HepG2 (cell line): ENCODE measurements around the gene VASH2. TPM values are rescaled to one million over a fixed set of nuclear protein-coding genes. Genes with fewer than 3 reads are reported as not detected.

ENCODE experiments used
- ATAC-seq: fragments of 200-7000 bp; cut with Tn5 transposase; 3 replicates; pipeline ENCODE4 v1.9.1; 2020; ENCODE audit warnings: mild to moderate bottlenecking, moderate library complexity
- BruUV-seq: library from RNA; stranded (reverse); fragments of 400-500 nt; replicated peaks from 2 replicates; lab custom pipeline; 2021; lab: Mats Ljungman, UMichigan
- CTCF ChIA-PET: fragments of 300-600 bp; formaldehyde crosslinking; extraction: SDS; loops from one replicate; lab custom pipeline; 2021; ENCODE audit warnings: low total read pairs, inconsistent platforms, low intra/inter-chr PET ratio; lab: Yijun Ruan, JAX
- POLR2A ChIA-PET: fragments of 350-600 bp; sonication (Branson Sonifier 250); formaldehyde crosslinking; loops from one replicate; lab custom pipeline; 2020; ENCODE audit warnings: antibody characterized with exemption, inconsistent platforms; lab: Yijun Ruan, JAX
- DNase-seq: peaks from one replicate; pipeline ENCODE4 v3.0.0-alpha.2; 2015; ENCODE audit warnings: low spot score
- FAIRE-seq: peaks from 3 replicates; lab custom pipeline; 2011; peaks lifted over from hg19 to GRCh38; lab: Jason Lieb, UNC
- H2AFZ ChIP-seq: one replicate; pipeline ENCODE4 v1.6.1; 2011; ENCODE audit warnings: low read length, inconsistent platforms
- H3K27ac ChIP-seq: fragments of 300-600 bp; 3 replicates; pipeline ENCODE4 v1.8.0; 2011; ENCODE audit warnings: mixed run types, mild to moderate bottlenecking, mixed read lengths, low read length, inconsistent platforms; ENCODE audit not compliant: insufficient read depth; ENCODE audit errors: extremely low read length
- H3K27me3 ChIP-seq, 2 experiments: fragments of 200-600 bp in 1 of 2; 2 replicates in 1 of 2; 3 replicates in 1 of 2; pipeline versions ENCODE4 v1.6.0 to v1.8.0; 2011; ENCODE audit warnings: low read length in 2 of 2, mild to moderate bottlenecking in 2 of 2, moderate library complexity in 2 of 2, inconsistent platforms in 1 of 2; ENCODE audit not compliant: insufficient read depth in 2 of 2, control insufficient read depth in 1 of 2
- H3K36me3 ChIP-seq, 2 experiments: fragments of 200-600 bp in 1 of 2; replicated peaks in 1 of 2; 2 replicates in 1 of 2; 3 replicates in 1 of 2; pipeline versions ENCODE4 v1.5.1 to v1.8.0; 2011; ENCODE audit warnings: low read length in 2 of 2, inconsistent platforms in 1 of 2; ENCODE audit not compliant: insufficient read depth in 2 of 2, control insufficient read depth in 1 of 2
- H3K4me1 ChIP-seq: 2 replicates; pipeline ENCODE4 v1.5.1; 2012; ENCODE audit warnings: low read length, inconsistent platforms; ENCODE audit not compliant: insufficient read depth
- H3K4me2 ChIP-seq: 2 replicates; pipeline ENCODE4 v1.6.0; 2011; ENCODE audit warnings: low read depth, low read length, inconsistent platforms
- H3K4me3 ChIP-seq, 3 experiments: fragments of 200-600 bp in 1 of 3; sonication (generic), shearing (Covaris generic) in 1 of 3; replicated peaks in 1 of 3; 2 replicates each; pipeline ENCODE4 v1.5.1; 2011 to 2016; ENCODE audit warnings: low read length in 3 of 3, inconsistent platforms in 2 of 3, low read depth in 2 of 3, mild to moderate bottlenecking in 2 of 3, control low read depth in 1 of 3, mixed read lengths in 1 of 3; ENCODE audit not compliant: insufficient read depth in 1 of 3
- H3K79me2 ChIP-seq: one replicate; pipeline ENCODE4 v1.6.1; 2011; ENCODE audit warnings: low read length, inconsistent platforms; ENCODE audit not compliant: insufficient read depth
- H3K9ac ChIP-seq: 2 replicates; pipeline ENCODE4 v1.6.0; 2011; ENCODE audit warnings: mild to moderate bottlenecking, low read depth, low read length, inconsistent platforms; ENCODE audit not compliant: insufficient read depth
- H3K9me3 ChIP-seq: 2 replicates; pipeline ENCODE4 v1.5.1; 2012; ENCODE audit warnings: mild to moderate bottlenecking, low read length
- H4K20me1 ChIP-seq: 2 replicates; pipeline ENCODE4 v1.6.0; 2011; ENCODE audit warnings: inconsistent platforms, mild to moderate bottlenecking, low read length, moderate library complexity; ENCODE audit not compliant: insufficient read depth
- AGO1 ChIP-seq: fragments of 200-400 bp; formaldehyde crosslinking; IDR thresholded peaks from 2 replicates; pipeline ENCODE4 v1.6.1; 2017; ENCODE audit warnings: mild to moderate bottlenecking, low read depth, low read length, moderate library complexity; ENCODE audit not compliant: poor library complexity, severe bottlenecking
- HNRNPUL1 ChIP-seq: fragments of 200-400 bp; formaldehyde crosslinking; IDR thresholded peaks from 2 replicates; pipeline ENCODE4 v1.6.1; 2017; ENCODE audit warnings: low read depth, mild to moderate bottlenecking, low read length, moderate library complexity
- MIXL1 ChIP-seq: IDR thresholded peaks from 2 replicates; pipeline ENCODE4 v1.6.1; 2016
- MYNN ChIP-seq: sonication (generic); formaldehyde crosslinking; IDR thresholded peaks from 2 replicates; pipeline ENCODE4 v1.4.0; 2020; ENCODE audit warnings: mild to moderate bottlenecking, low read depth, missing genetic modification reagents
- ZNF280D ChIP-seq: sonication (generic); formaldehyde crosslinking; IDR thresholded peaks from 2 replicates; pipeline ENCODE4 v1.5.1; 2020; ENCODE audit warnings: mild to moderate bottlenecking, missing genetic modification reagents
- ZNF30 ChIP-seq: sonication (generic); formaldehyde crosslinking; IDR thresholded peaks from 2 replicates; pipeline ENCODE4 v1.5.0; 2020; ENCODE audit warnings: mild to moderate bottlenecking, missing genetic modification reagents
- ZNF407 ChIP-seq: sonication (generic); formaldehyde crosslinking; IDR thresholded peaks from one replicate; pipeline ENCODE4 v1.5.1; 2020; ENCODE audit warnings: mild to moderate bottlenecking, missing genetic modification reagents; ENCODE audit errors: not compliant biosample characterization
- ZNF589 ChIP-seq: sonication (generic); formaldehyde crosslinking; conservative IDR thresholded peaks from 2 replicates; pipeline ENCODE4 v1.8.0; 2022; ENCODE audit warnings: mild to moderate bottlenecking, moderate library complexity, missing genetic modification reagents
- WGBS: methylation state at CpG from one replicate; pipeline ENCODE4 v1.1.6; 2017; ENCODE audit warnings: low lambda C conversion rate; 5-methylcytosine and 5-hydroxymethylcytosine counted together
- in situ Hi-C: cut with HindIII; loops from 2 replicates; pipeline ENCODE4 v1.10.0; 2017; ENCODE audit warnings: low pct_unique_long_range_greater_than_20kb; ENCODE audit not compliant: extremely low pct_ligation_motif_present
- intact Hi-C: fragments of 100-400 bp; cut with micrococcal nuclease; formaldehyde crosslinking; loops from one replicate; pipeline ENCODE4 v1.10.0; 2022; ENCODE audit not compliant: unreplicated experiment
- polyA plus RNA-seq, 8 experiments: library from polyadenylated mRNA; depleted of rRNA in 3 of 8; stranded (reverse) in 7 of 8; unstranded in 1 of 8; fragments of >200 nt; fragmentation: Illumina TruSeq in 4 of 8; extraction: Trizol in 4 of 8; gene quantifications; 2 replicates each; pipeline versions ENCODE4 v1.2.1 to v1.2.3, GENCODE V29; 2011 to 2016; ENCODE audit warnings: low read depth in 4 of 8, missing spikeins in 1 of 8, mixed read lengths in 1 of 8; ENCODE audit not compliant: insufficient read depth in 1 of 8
- total RNA-seq, 5 experiments: library from RNA; depleted of rRNA; stranded (reverse); fragments of >200 nt; fragmentation: Illumina TruSeq; extraction: Trizol; gene quantifications; 2 replicates each; pipeline ENCODE4 v1.2.3, GENCODE V29; 2016; ENCODE audit warnings: low read depth in 1 of 5
- TF ChIP-seq, protein P1 (sequence below), 2 experiments: fragments of 450-650 bp in 1 of 2; sonication (generic) in 1 of 2; formaldehyde crosslinking; IDR thresholded peaks; 2 replicates each; pipeline versions ENCODE4 v1.5.0 to v1.8.0; 2020 to 2022; ENCODE audit warnings: mild to moderate bottlenecking in 1 of 2, missing genetic modification reagents in 1 of 2
- TF ChIP-seq, protein P2 (sequence below): sonication (generic); formaldehyde crosslinking; IDR thresholded peaks from 2 replicates; pipeline ENCODE4 v1.4.0; 2020; ENCODE audit warnings: mild to moderate bottlenecking, missing genetic modification reagents

The VASH2 gene
- total and polyA plus RNA-seq, 2 of the 13 experiments (the other 11 are each of a cell fraction or from before 2014, with no cell fraction given): 0.44 to 1.00 TPM

DNA sequence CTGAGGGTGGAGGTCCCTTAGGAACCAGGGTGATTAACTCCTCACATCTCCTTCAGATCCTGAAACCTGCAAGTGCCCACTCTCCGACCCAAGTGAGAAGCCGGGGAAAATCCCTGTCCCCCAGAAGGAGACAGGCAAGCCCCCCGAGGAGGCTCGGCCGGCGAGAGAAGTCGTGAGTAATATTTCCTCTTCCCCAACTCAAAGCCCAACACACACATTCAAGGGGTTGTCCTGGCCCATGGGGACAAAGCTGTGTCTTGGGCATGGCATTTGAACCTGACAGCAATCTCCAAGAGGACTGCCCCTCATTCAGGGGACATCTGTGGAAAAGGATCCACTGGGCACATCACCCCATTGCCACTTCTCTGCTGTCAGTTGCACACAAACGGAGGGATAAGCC is 23.6 kb downstream of the VASH2 start:
- H3K9me3 ChIP-seq: no peaks in the 10 kb centered on the region
- H3K9ac ChIP-seq: no peak overlapping the region
- no peak overlapping the region for H3K4me2 ChIP-seq
- intact Hi-C loops (no loop called here), in situ Hi-C loops (no loop called here)
- ChIA-PET POLR2A (no interaction called here), CTCF (no interaction called here)
- FAIRE-seq (no peak), ATAC-seq (no peak), DNase-seq (no peak)
- H3K36me3 ChIP-seq: no peaks in the 10 kb centered on the region
- no peak overlapping the region for H3K27ac ChIP-seq
- WGBS: 82% methylated on average over 3 of the region's 8 CpGs
- no peaks in the 10 kb centered on the region; a peak in 1 of 5 replicates for H3K27me3 ChIP-seq
- H3K4me1 ChIP-seq: no peaks in the 10 kb centered on the region
- no TSS peak for BruUV-seq
- no peaks in the 10 kb centered on the region for H4K20me1 ChIP-seq
- no peaks in the 10 kb centered on the region for H3K79me2 ChIP-seq
- H2AFZ ChIP-seq: no peak overlapping the region
- H3K4me3 ChIP-seq: no peak overlapping the region
- TF ChIP-seq ZNF589 (CRISPR knock-in tag): no peak
- TF ChIP-seq, protein P1, sequence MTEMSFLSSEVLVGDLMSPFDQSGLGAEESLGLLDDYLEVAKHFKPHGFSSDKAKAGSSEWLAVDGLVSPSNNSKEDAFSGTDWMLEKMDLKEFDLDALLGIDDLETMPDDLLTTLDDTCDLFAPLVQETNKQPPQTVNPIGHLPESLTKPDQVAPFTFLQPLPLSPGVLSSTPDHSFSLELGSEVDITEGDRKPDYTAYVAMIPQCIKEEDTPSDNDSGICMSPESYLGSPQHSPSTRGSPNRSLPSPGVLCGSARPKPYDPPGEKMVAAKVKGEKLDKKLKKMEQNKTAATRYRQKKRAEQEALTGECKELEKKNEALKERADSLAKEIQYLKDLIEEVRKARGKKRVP (CRISPR knock-in tag; IDR thresholded peaks at IDR 0.05): no peak
- TF ChIP-seq AGO1: no peak
- no peak for TF ChIP-seq HNRNPUL1
- TF ChIP-seq, protein P2, sequence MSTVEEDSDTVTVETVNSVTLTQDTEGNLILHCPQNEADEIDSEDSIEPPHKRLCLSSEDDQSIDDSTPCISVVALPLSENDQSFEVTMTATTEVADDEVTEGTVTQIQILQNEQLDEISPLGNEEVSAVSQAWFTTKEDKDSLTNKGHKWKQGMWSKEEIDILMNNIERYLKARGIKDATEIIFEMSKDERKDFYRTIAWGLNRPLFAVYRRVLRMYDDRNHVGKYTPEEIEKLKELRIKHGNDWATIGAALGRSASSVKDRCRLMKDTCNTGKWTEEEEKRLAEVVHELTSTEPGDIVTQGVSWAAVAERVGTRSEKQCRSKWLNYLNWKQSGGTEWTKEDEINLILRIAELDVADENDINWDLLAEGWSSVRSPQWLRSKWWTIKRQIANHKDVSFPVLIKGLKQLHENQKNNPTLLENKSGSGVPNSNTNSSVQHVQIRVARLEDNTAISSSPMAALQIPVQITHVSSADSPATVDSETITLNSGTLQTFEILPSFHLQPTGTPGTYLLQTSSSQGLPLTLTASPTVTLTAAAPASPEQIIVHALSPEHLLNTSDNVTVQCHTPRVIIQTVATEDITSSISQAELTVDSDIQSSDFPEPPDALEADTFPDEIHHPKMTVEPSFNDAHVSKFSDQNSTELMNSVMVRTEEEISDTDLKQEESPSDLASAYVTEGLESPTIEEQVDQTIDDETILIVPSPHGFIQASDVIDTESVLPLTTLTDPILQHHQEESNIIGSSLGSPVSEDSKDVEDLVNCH (CRISPR knock-in tag): no peak
- TF ChIP-seq ZNF30 (CRISPR knock-in tag): no peak
- TF ChIP-seq MYNN (CRISPR knock-in tag): no peak
- no peak for TF ChIP-seq MIXL1 (CRISPR knock-in tag)
- TF ChIP-seq ZNF407 (CRISPR knock-in tag): no peak
- no peak for TF ChIP-seq ZNF280D
